WTC11 (cell line): ENCODE measurements around the gene TMEM140.

Source experiments
- CREB1 ChIP-seq: sonication (generic); formaldehyde crosslinking; IDR thresholded peaks from 2 replicates; pipeline ENCODE4 v1.8.0; 2023; ENCODE audit warnings: mild to moderate bottlenecking, missing genetic modification reagents
- CTCF ChIP-seq: fragments of 200-600 bp; IDR thresholded peaks from 2 replicates; pipeline ENCODE4 v1.8.0; 2022; ENCODE audit warnings: antibody characterized with exemption

DNA sequence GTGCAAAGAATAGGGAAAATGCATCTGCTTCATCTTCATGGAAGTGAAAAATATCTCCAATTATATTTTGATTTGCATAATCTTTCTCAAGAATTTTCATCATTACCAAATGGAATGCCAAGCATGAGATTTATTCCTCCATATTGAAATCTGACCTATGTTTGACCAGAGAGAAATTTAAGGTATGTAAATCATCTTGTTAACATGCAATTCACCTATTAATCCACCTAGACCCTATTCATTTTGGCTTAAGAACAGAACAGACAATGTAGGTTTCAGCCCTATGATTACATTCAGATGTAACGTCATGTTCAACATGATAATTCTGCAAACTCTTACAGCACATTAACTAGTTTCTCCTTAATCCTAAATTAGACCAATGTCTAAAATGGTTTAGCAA lies 30.8 kb upstream of the TMEM140 start:
- TF ChIP-seq CTCF (no peak), CREB1 (CRISPR knock-in tag) (no peak)
